ENCODE results near the gene NPLOC4.
A peak's percentile ranks its signal among the peaks of the same experiment; 100 is the strongest.

Gene NPLOC4

DNA sequence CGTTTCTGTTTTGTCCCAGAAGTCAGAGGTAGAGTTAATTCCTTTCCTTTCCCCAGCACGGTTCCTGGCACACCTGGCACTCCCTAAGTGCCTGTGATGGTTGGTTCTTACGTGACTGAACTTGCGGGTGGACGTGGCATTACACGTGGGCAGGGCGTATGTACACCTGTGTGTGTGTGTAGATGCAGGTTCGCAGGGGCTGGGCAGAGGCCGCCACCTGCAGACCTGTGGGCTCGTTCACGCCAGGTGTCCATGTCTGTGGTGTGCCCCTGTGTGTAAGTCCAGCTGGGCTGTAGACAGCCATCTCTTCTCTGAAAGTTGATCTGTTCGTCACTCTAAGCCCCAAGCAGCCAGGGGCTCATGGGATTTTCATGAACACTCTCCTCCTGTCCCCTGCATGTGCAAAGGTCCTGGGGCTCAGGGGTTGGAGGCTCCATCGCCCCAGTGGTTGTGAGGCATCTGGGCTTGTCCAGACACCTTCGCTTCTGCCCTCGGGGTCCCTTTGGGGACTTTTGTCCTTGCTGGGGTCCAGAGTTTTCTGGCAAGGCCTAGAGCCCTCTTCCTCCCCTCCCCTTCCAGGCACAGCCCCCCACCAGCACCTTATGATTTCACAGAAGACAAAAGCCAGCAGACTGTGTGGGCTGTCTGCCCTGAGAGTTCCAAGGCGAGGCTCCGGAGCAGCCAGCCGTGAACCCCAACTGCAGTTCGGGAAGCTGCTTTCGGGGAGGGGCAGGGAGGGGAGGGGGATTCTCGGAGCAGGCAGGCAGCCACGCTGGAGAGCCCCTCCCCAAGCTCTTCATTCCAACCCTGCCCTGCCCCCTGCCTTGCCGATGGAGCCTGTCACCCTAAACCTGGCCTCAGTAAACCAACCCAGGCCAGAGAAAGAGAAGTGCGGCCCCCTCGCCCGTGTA, 114.2 kb downstream of the NPLOC4 start:
- DNase-seq (ENCODE audit: insufficient read length, low spot score) = no peak

DNA sequence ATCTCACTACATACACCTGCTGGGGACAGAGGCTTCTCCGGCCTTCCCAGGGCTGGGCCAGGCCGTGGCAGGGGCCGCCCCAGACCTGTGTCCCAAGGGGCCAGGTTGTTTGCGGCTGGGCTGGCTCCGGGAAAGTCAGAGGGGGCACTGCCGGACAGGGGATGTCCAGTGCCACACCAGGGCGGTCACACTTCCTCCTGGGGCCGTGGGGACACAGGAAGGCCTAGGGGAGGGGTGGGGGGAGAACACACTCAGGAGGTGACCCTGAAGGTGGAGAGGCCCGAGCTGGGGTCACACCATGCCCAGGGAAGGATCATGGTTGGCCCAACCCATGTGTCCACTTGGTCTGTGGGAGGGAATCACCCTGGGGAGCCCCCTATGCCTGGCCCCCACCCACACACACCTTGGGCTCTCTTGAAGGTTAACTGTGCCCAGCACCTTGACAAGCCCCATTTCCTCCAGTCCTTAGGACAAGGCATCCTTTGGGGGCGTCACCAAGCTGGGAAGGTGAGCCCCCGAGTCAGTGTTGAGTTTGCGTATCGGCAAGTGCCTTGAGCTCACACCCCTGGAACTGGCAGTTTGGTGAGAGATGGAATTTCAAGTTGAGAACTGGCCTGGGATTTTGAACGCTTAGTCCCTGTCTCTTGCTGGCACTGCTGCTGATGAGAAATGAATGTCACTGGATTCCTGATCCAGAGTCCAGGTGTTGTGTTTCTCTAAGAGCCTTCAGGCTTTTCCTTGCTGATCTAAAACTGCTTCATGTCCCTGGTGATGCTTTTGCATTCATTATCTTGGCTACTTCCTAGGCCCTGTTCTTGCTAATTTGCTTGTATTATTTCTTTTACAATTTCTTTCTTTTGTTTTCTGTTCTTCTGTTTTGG, 116.7 kb downstream of the NPLOC4 start:
- DNase-seq (ENCODE audit: insufficient read length, low spot score) (no peak), FAIRE-seq (no peak)

More for the DNA sequence above, 114.2 kb downstream of the NPLOC4 start:
- no peak for FAIRE-seq

DNA sequence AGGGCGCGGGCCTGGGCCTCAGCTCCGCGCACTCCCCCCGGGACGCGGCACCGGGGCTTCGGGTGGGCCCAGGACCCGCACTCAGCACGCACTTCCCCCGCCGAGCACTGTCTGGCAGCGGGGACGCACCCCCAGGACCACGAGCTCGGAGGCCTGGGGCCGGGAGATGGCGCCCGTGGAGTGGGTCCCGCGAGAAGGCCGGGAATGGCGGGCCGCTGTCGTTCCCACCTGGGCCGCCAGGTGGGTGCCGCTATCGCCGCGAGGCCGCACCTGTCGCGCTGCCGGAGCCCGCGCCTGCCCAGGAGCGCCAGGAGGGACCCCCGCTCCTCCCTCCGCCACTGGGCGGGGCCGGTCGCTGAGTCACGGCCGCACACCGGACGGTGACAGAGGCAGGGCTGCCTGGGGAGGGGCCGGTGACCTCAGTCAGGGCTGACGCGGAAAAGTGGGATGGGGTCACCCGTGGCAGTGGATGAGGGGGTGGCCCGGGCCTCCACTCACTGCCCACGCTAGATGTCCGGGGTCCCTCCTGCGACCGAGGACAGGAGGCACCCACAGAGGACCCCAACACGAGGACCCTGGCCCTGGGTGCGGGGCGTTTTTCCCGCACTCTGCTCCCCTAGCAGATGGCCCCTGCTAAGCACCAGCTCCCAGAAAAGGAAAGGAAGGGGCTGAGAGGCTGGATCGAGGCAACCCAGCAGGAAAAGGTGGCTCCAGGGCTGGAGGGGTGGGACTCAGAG, 117.5 kb downstream of the NPLOC4 start:
- DNase-seq (ENCODE audit: insufficient read length, low spot score) (no peak), FAIRE-seq (no peak)

DNA sequence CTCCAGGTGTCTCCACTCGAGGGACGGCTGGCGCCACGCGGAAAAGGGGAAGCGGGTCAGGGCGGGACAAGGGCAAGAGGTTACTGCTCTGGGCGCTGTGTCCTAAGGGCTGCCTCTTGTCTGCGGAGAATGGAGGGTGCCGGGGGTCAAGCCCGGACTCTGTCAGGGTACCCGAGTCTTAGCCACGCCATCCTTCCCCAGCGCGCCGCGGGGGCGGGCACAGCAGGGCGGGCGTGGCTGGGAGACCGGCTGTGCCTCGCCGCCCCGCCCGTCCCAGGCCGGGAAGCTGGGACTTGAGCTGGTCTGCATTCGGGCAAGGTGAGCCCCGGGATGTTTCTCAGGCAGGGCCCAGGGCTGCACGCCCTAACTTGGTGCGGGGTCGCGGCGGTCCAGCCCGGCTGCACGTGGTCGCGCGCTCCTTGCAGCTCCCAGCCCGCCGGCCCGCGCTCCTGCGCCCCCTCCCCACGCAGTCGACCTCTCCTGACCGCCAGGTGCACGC, 118.1 kb downstream of the NPLOC4 start:
- FAIRE-seq = no peak
- no peak for DNase-seq (ENCODE audit: insufficient read length, low spot score)

DNA sequence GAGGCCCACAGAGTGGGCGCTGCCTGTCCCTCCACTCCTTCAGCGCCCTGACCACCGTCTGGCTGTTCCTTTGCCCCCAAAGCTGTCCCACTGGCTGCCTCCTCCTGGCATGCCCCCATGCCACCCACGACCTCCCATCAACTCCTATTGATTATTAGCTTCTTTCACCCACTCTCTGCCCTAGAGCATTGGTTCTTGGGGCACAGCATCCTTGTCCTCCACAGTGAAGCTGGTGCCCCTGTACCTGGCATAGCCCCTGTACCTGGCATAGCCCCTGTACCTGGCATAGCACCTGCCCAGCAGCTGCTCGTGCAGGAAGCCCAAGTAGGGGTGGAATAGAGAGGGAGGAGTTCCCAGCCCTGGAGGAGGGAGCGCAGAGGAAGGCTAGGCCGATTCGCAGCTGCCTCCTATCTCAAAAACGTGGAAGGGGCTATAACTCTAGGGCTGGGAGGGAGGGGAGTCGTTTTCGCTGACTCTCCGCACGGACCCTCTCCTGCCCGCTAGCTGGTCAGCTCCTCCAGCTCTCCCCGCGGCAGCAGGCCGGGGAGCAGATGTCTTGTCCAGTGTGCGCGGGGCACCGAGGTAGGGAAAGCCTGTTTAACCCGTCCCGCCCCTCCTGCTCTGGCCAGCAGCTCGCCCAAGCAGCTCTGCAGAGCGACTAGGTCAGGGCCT, 118.7 kb downstream of the NPLOC4 start:
- no peak for FAIRE-seq
- DNase-seq (ENCODE audit: insufficient read length, low spot score) = no peak

DNA sequence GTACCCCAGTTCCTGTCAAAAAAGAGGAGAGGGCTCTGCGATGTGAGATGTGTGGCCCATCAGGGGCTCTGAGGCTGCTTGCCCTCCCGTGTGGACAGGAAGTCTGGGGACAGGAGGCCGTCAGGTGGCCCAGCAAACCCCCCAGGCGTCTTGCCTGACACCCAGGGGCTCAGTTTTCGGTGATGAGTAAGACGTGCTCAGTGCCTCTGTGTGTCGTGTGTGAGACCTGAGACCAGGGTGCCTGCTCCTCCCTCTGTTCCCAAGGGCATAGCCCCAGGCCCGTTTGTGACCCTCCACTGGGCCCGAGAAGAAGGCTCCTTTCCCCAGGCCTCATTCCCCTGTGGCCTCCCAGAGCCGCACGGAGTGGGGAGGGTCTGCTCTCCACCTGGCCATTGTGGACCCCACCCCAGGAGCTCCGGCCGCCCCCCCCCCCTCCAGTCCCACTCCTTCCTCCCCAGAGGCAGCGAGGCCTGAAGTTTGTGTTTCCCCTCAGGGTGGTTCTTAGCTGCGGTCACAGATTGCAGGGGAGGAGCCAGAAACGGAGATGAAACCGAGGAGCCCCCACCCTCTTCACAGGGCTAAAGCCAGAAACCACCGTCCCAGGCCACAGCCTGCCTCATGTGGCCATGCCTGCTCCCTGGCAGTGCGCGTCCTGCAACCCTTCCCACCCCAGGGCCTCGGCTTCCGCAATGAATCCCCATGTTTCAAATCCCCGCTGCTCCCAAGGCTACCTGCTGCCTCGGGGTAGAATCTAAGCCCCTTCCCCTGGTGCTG, 119.4 kb downstream of the NPLOC4 start:
- no peak for DNase-seq (ENCODE audit: insufficient read length, low spot score)
- no peak for FAIRE-seq

DNA sequence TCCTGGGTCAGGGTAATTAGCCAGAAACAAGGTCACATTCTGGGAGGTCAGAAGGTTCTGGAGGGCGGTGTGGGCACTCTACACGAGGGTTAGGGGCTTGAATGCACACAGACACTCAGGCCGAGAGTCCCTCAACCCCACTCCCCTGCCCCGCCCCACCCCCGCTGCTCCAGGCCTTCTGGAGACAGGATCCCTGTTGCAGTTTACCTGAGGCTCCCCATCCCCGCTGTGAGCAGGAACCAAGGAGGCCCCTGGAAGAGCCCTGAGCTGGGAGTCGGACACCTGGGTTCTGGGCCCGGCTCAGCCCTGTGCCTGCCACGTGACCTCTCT, 119.9 kb downstream of the NPLOC4 start:
- FAIRE-seq (no peak), DNase-seq (ENCODE audit: insufficient read length, low spot score) (no peak)

DNA sequence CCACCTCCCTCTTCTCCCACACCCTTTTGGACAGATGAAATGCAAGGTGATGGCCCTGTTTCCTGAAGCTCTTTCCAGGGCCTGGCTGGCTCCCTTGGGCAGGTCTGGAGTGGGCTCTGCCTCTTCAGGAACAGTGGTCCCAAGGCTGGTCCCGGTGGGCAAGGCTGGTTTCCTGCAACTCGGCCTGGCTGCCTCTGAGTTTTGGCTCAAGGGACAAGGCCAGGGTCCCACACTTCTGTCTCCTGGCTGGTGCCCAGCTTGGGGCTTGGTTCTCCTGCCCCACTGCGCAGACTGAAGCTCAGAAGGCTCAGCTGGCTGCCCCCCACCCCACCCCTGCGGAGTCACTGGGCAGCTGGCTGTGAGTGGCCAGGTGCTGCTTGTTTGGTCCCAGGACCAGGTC, 120.5 kb downstream of the NPLOC4 start:
- DNase-seq (ENCODE audit: insufficient read length, low spot score) (no peak), FAIRE-seq (no peak)

DNA sequence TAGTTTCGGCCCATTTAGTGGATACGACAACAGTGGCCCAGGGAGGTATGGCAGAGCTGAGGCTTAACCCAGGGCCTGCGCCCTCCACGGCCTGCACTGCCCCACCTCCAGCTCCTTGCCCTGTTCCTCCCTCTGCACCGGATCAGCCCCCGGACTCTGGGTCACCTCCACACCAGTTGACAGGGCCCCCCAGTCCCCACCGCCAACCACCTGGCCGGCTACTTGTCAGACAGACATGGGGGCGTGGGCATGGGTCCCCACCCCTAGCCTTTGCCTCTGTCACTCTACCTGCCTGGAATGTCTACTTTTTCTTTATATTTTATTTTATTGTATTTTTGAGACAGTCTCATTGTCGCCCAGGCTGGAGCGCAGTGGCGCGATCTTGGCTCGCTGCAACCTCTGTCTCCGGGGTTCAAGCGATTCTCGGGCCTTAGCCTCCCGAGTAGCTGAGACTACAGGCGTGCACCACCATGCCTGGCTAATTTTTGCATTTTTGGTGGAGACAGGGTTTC, 121.3 kb downstream of the NPLOC4 start:
- DNase-seq (ENCODE audit: insufficient read length, low spot score) (no peak), FAIRE-seq (no peak)

DNA sequence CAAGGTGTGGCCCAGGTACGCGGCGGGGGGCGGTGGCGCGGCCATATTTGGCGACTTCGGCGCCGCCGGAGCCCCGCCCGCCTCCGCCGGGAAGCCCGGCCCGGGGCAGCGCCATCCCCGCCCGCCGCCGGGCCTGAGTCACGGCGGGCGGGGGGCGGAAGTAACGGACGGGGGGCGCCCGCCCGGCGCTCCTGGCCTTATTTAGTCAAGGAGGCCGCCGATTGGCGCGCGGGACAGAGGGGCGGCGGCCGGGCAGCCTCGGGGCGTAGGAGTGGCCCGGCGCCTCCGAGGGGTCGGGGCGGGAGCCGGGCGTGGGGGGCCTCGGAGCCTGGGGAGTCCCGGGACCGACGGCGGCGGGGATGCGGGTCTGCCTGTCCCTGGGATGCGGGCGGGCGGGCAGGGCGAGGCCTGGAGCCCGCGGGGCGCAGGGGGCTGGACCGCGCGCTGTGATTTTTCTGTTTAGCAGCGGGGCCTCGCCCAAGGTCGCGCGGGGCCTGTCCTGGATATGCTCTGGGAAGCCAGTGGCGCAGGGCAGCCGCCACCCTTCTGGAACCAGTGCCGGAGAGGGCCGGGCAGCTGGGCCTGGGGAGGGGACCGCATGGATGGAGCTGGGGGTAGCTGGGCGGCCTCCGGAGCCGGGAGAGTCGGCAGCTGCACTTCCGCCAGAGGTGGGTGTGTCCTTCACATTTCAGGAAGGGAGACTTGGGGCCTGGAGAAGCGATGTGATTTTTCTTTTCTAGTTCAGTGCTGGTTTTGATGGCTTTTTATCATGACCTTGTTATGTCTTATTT, 122.0 kb downstream of the NPLOC4 start:
- FAIRE-seq = no peak
- no peak for DNase-seq (ENCODE audit: insufficient read length, low spot score)

DNA sequence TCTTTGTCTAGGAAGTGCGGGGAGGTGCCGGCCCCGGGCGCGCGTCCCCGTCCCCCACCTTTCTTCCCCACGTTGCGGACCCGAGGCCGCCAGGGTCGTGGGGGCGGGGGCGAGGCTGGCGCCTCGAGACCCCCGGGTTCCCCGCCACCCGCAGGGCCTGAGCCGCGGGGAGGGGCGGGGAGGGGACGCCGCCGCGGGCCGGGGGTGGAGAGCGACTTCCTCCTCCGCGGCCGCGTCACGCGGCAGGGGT, 122.5 kb downstream of the NPLOC4 start:
- DNase-seq (ENCODE audit: insufficient read length, low spot score) = no peak
- peak; percentile 23 for FAIRE-seq

DNA sequence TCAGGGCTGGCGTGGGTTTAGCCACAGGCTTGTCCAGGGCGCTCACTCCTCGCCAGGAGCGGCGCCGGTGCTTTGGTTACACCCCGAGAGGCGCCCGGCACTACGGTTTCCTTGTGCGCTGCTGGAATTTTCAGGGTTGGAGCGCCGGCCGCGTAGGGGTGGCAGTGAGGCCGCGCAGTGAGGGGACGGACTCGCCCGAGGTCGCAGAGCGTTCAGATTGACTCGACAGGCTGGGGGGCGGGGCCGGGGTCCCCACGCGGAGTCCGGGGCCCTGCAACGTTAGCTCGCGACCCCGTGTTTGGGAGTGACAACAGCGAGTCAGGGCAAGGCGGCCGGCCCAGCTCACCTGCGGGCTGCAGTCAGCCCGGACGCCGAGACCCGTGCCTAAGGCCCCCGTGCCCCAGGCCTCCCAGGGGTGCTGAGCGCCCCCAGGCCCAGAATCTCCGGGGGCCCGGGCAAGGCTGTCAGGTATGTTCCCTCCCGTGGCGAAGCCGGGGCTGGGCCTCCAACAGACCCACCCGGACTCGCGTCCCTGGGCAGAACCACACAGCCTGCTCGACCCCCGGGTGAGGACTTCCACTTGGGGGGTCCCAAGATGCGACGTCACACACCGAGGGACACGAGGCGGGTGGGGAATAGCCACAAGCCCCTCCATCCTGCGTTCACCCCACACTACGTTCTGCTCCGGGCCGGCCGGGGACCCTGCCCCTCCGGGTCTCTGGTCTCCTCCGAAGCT, 123.0 kb downstream of the NPLOC4 start:
- FAIRE-seq = no peak

DNA sequence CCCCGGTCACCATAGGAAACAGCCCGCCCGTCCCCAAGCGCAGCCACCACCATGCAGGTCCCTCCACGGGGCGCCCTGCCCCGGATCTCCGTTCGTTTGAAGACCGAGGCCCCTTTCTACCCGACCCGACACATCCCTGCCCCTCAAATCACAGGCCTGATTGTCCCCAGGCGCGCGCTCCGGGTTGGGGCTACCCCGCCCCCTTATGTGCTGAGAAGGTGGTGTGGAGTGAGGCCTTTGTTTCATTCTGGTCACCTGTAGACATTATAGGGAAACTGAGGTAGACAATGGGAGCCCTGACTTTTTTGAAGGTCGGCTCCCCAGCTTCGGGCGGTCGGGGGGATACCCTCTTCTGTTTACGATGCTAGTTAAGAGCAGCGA, 123.5 kb downstream of the NPLOC4 start:
- DNase-seq (ENCODE audit: insufficient read length, low spot score) = no peak
- no peak for FAIRE-seq

More for the DNA sequence above, 123.0 kb downstream of the NPLOC4 start:
- DNase-seq (ENCODE audit: insufficient read length, low spot score) = no peak

DNA sequence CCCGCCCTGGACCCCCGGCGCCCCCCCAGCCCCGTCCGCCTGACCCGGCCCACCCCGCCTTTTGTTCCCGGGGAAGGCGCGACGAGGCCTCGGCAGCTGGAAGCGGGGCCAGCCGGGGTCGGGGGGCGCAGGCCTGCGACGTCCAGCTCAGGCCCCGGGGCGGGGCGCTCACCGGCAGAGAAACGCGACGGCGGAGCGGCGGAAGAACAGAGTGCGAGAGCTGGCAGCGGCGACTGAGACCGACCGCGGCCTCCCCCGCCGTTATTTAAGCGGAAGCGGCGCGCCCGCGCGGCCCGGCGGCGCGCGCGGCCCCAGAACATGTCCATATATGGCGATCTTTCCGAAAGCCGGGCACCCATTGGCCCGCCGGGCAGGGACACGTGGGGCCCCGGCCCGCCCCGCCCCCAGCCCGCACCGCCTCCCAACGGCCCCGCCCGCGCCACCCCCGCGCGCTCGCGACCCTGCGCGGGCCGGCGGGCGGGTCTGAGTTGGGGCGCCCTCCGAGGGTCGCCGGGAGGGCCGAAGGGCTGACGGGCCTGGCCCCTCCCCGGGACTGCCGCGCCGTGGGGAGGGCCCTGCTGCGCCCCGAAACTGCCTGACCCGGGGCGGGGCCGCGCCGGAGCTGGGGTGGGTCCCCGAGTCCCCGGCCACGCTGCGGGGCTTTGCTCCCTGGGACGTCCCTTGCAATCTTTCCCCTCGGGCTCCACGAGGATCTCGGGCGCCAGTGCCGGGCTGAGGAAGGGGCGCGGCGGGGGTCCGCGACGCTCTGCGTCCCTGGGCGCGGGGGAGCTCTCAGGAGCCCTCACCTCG, 124.1 kb downstream of the NPLOC4 start, which contains the start of gene ACTG1:
ACTG1 (minus strand) TSS at position 238 of the 810 bp plus-strand sequence. CDS start 445 bp downstream, outside the sequence.
- FAIRE-seq (no peak), DNase-seq (ENCODE audit: insufficient read length, low spot score) (peak; percentile 88)

DNA sequence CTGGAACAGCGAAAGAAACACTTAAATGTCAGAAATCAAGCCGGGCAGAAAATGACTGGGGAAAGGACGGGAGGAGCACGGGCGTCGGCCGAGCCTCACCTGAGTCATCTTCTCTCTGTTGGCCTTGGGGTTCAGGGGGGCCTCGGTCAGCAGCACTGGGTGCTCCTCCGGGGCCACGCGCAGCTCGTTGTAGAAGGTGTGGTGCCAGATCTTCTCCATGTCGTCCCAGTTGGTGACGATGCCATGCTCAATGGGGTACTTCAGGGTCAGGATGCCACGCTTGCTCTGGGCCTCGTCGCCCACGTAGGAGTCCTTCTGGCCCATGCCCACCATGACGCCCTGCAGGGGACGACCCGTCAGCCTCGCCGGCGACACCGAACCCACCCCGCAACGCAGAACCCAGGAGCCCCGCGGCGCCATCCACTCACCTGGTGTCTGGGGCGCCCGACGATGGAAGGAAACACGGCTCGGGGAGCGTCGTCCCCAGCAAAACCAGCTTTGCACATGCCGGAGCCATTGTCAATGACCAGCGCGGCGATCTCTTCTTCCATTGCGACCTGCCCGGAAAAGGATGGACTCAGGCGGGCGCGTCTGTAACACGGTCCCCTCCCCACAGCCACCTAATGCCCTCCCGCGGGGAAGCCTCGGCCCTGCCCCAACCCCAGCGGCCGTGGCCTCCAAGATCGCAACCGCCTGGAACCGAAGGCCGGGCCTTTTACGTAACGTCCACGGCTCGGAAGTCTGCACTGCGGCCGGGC, 124.9 kb downstream of the NPLOC4 start:
- no peak for DNase-seq (ENCODE audit: insufficient read length, low spot score)
- FAIRE-seq = no peak

DNA sequence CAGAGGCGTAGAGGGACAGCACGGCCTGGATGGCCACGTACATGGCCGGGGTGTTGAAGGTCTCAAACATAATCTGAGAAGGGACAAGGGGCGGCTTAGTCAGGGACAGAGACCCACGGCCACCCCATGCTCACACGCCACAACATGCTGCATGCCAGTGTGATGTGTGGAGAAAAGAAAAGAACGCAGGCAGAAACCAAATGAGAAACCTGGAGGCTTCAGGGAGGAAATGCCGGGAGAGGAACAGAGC, 125.4 kb downstream of the NPLOC4 start:
- no peak for FAIRE-seq

More for the DNA sequence above, 125.4 kb downstream of the NPLOC4 start:
- no peak for DNase-seq (ENCODE audit: insufficient read length, low spot score)

Measured in HTR-8/SVneo (cell line).